ENCODE results near the gene NF2. TPM values are rescaled to one million over a fixed set of nuclear protein-coding genes. Genes with fewer than 3 reads are reported as not detected.

NF2 gene
- total RNA-seq, 1 donor from 2014 or later, result 94.1 TPM

- DNase-seq (ENCODE audit: low read depth, low spot score), result no peak
These were observed 116.6 kb downstream of the NF2 start, which contains the start of gene CABP7 for GRCh38 chr22:29719899-29720645. Gene CABP7, plus strand, starts transcription at chr22:29720003. Its CDS starts 422 bp downstream, at chr22:29720425.

- DNase-seq (ENCODE audit: low read depth, low spot score), result no peak
These were observed 117.4 kb downstream of the NF2 start for GRCh38 chr22:29720811-29721323.

GRCh38 chr22:29722151-29722550, 118.7 kb downstream of the NF2 start:
- DNase-seq (ENCODE audit: low read depth, low spot score), result no peak

- DNase-seq (ENCODE audit: low read depth, low spot score), result no peak
These were observed 119.2 kb downstream of the NF2 start for GRCh38 chr22:29722587-29722986.

GRCh38 chr22:29723766-29724165, 120.3 kb downstream of the NF2 start:
- DNase-seq (ENCODE audit: low read depth, low spot score), result no peak

GRCh38 chr22:29724843-29725242, 121.4 kb downstream of the NF2 start:
- DNase-seq (ENCODE audit: low read depth, low spot score), result no peak

GRCh38 chr22:29726106-29726505, 122.7 kb downstream of the NF2 start:
- no peak for DNase-seq (ENCODE audit: low read depth, low spot score)

- no peak for DNase-seq (ENCODE audit: low read depth, low spot score)
These were observed 123.2 kb downstream of the NF2 start for GRCh38 chr22:29726512-29727130.

- DNase-seq (ENCODE audit: low read depth, low spot score), result no peak
These were observed 123.7 kb downstream of the NF2 start for GRCh38 chr22:29727131-29727523.

GRCh38 chr22:29729161-29729560, 125.7 kb downstream of the NF2 start:
- DNase-seq (ENCODE audit: low read depth, low spot score), result no peak

GRCh38 chr22:29731058-29731850, 127.8 kb downstream of the NF2 start:
- DNase-seq (ENCODE audit: low read depth, low spot score), result no peak

GRCh38 chr22:29732883-29733282, 129.4 kb downstream of the NF2 start:
- DNase-seq (ENCODE audit: low read depth, low spot score), result no peak

GRCh38 chr22:29733362-29734201, 130.1 kb downstream of the NF2 start:
- no peak for DNase-seq (ENCODE audit: low read depth, low spot score)

- no peak for DNase-seq (ENCODE audit: low read depth, low spot score)
These were observed 131.0 kb downstream of the NF2 start for GRCh38 chr22:29734406-29734805.

- no peak for DNase-seq (ENCODE audit: low read depth, low spot score)
These were observed 131.4 kb downstream of the NF2 start for GRCh38 chr22:29734838-29735237.

GRCh38 chr22:29735416-29735815, 132.0 kb downstream of the NF2 start:
- DNase-seq (ENCODE audit: low read depth, low spot score), result no peak

- no peak for DNase-seq (ENCODE audit: low read depth, low spot score)
These were observed 134.1 kb downstream of the NF2 start for GRCh38 chr22:29737251-29738117.

GRCh38 chr22:29738118-29738815, 134.8 kb downstream of the NF2 start:
- DNase-seq (ENCODE audit: low read depth, low spot score), result no peak

GRCh38 chr22:29739346-29739875, 136.0 kb downstream of the NF2 start:
- no peak for DNase-seq (ENCODE audit: low read depth, low spot score)
